ENCODE measurements around the gene TP53. TPM values are rescaled to one million over a fixed set of nuclear protein-coding genes. Genes with fewer than 3 reads are reported as not detected.

TP53 gene
- polyA plus RNA-seq, 3 donors: 16.2 to 35.1 (median 25.8) TPM

DNA sequence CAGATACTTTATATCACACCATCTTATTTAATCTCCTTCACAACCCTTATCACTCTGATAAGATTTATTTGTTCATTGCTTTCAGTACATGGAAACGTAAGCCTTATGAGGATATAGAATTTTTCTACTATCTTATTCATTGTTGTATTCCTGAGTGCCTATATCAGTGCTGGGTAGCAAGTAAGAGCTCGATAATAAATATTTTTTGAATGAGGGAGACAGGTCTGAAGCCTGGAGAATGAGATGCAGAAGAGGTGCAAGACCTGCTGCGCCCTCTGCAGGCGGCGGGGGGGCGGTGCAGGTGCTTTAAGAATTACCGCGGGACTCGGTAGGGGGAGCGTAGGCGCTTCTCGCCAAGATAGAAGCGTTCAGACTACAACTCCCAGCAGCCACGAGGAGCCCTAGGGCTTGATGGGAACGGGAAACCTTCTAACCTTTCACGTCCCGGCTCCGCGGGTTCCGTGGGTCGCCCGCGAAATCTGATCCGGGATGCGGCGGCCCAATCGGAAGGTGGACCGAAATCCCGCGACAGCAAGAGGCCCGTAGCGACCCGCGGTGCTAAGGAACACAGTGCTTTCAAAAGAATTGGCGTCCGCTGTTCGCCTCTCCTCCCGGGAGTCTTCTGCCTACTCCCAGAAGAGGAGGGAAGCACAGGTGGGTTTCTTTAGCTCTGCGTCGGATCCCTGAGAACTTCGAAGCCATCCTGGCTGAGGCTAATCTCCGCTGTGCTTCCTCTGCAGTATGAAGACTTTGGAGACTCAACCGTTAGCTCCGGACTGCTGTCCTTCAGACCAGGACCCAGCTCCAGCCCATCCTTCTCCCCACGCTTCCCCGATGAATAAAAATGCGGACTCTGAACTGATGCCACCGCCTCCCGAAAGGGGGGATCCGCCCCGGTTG, 868 bp upstream of the TP53 start, which contains the start of gene WRAP53:
Gene WRAP53, plus strand, starts transcription at position 570 of the 900 bp plus-strand sequence. Its CDS starts 172 bp downstream, at position 742.
- peaks cover 32% of the 10 kb centered on the region for H3K4me1 Mint-ChIP-seq
- intact Hi-C loops (cut with micrococcal nuclease): loop anchor here (2.0 to 10.0 kb wide), 8 partner anchors 61 to 383 kb away; partner anchors contain the start of genes SAT2 (in 2 of the 2), CD68 (in 1 of the 2), EIF5A (in 1 of the 2) and FGF11 (in 1 of the 2)
- peaks cover 45% of the 10 kb centered on the region for H3K79me2 ChIP-seq (ENCODE audit: insufficient read depth, low read length)

More for the DNA sequence above, 868 bp upstream of the TP53 start, which contains the start of gene WRAP53:
- Histone ChIP-seq H3K9me3 (replicated peaks in 1 of 2; ENCODE audit: control insufficient read depth in 1 of 2, insufficient read depth in 1 of 2, low read length in 2 of 2) (no peaks in the 10 kb centered on the region), H3K27ac (ENCODE audit: low read depth in 1 of 2, low read length in 2 of 2) (peak within 1 kb of the TSS; percentile 100), H3K9ac (ENCODE audit: insufficient read depth, low read length, poor library complexity, severe bottlenecking) (peak within 1 kb of the TSS; percentile 99), H4K20me1 (ENCODE audit: insufficient read depth, low read length) (peaks cover 9% of the 10 kb centered on the region), H3K27me3 (ENCODE audit: control insufficient read depth in 2 of 2, insufficient read depth in 2 of 2, low read length in 2 of 2) (no peaks in the 10 kb centered on the region), H2AFZ (ENCODE audit: insufficient read depth, low read depth, low read length, poor library complexity, severe bottlenecking) (peak within 1 kb of the TSS; percentile 97), H3K4me2 (replicated peaks; ENCODE audit: extremely low read depth, low read length, poor library complexity, severe bottlenecking) (peak within 1 kb of the TSS; percentile 77), H3K36me3 (replicated peaks in 1 of 2; ENCODE audit: control insufficient read depth in 1 of 2, insufficient read depth in 2 of 2, low read length in 2 of 2) (peaks cover 0 to under 1% of the 10 kb centered on the region in 2 donors), H3K4me1 (ENCODE audit: control insufficient read depth in 1 of 2, insufficient read depth in 2 of 2, low read length in 2 of 2) (peaks cover 24 to 35% of the 10 kb centered on the region in 2 donors), H3K4me3 (replicated peaks in 1 of 3; ENCODE audit: low read depth in 2 of 3, low read length in 3 of 3) (peak within 1 kb of the TSS; percentile 85 to 99 (median 99))
- TF ChIP-seq, protein P1, sequence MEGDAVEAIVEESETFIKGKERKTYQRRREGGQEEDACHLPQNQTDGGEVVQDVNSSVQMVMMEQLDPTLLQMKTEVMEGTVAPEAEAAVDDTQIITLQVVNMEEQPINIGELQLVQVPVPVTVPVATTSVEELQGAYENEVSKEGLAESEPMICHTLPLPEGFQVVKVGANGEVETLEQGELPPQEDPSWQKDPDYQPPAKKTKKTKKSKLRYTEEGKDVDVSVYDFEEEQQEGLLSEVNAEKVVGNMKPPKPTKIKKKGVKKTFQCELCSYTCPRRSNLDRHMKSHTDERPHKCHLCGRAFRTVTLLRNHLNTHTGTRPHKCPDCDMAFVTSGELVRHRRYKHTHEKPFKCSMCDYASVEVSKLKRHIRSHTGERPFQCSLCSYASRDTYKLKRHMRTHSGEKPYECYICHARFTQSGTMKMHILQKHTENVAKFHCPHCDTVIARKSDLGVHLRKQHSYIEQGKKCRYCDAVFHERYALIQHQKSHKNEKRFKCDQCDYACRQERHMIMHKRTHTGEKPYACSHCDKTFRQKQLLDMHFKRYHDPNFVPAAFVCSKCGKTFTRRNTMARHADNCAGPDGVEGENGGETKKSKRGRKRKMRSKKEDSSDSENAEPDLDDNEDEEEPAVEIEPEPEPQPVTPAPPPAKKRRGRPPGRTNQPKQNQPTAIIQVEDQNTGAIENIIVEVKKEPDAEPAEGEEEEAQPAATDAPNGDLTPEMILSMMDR (IDR thresholded peaks at IDR 0.05): peak; percentile 100
- H3K4me3 Mint-ChIP-seq: peak within 1 kb of the TSS; percentile 96 to 100
- peaks cover 0 to 2% (median 0%) of the 10 kb centered on the region in 7 donors for H3K9me3 Mint-ChIP-seq
- no peaks in the 10 kb centered on the region for H3K27me3 Mint-ChIP-seq (ENCODE audit: low read depth in 3 of 3)
- DNase-seq: peak; percentile 95 to 97 (median 96)
- peak within 1 kb of the TSS; percentile 99 to 100 (median 100) for H3K27ac Mint-ChIP-seq
- WGBS (ENCODE audit: insufficient coverage): under 1% methylated on average over 40 of the region's 51 CpGs
- peaks cover 13 to 25% of the 10 kb centered on the region in 2 donors for H3K36me3 Mint-ChIP-seq

All from CD14-positive monocyte (primary cell).